ENCODE data around the gene GNG14. TPM values are rescaled to one million over a fixed set of nuclear protein-coding genes. Genes with fewer than 3 reads are reported as not detected.

Gene GNG14
- total RNA-seq, 1 donor from 2014 or later = not detected

GRCh38 chr19:12668932-12669269 lies 18.9 kb upstream of the GNG14 start:
- no peak for TF ChIP-seq CTCF (IDR thresholded peaks at IDR 0.05; ENCODE audit: insufficient read depth, low read length, poor library complexity, severe bottlenecking)
- no peak for DNase-seq (ENCODE audit: low read depth)
- no peaks in the 10 kb centered on the region for H3K27me3 ChIP-seq (ENCODE audit: control insufficient read depth, insufficient read depth, low read length)
- peaks cover 2% of the 10 kb centered on the region for H3K36me3 ChIP-seq (ENCODE audit: control insufficient read depth, insufficient read depth, low read length)
- H3K4me3 ChIP-seq (ENCODE audit: low read depth, low read length) = peak overlapping the region; percentile 71

- Histone ChIP-seq H3K27me3 (ENCODE audit: control insufficient read depth, insufficient read depth, low read length) (no peaks in the 10 kb centered on the region), H3K36me3 (ENCODE audit: control insufficient read depth, insufficient read depth, low read length) (peaks cover 2% of the 10 kb centered on the region), H3K4me3 (ENCODE audit: low read depth, low read length) (peak overlapping the region; percentile 71)
- DNase-seq (ENCODE audit: low read depth) = no peak
- TF ChIP-seq CTCF (IDR thresholded peaks at IDR 0.05; ENCODE audit: insufficient read depth, low read length, poor library complexity, severe bottlenecking) = no peak
Measured at GRCh38 chr19:12669270-12670158, 18.3 kb upstream of the GNG14 start.

GRCh38 chr19:12670159-12670928 lies 17.5 kb upstream of the GNG14 start:
- DNase-seq (ENCODE audit: low read depth) = no peak
- Histone ChIP-seq H3K36me3 (ENCODE audit: control insufficient read depth, insufficient read depth, low read length) (peaks cover 2% of the 10 kb centered on the region), H3K4me3 (ENCODE audit: low read depth, low read length) (peak overlapping the region; percentile 71), H3K27me3 (ENCODE audit: control insufficient read depth, insufficient read depth, low read length) (no peaks in the 10 kb centered on the region)
- no peak for TF ChIP-seq CTCF (IDR thresholded peaks at IDR 0.05; ENCODE audit: insufficient read depth, low read length, poor library complexity, severe bottlenecking)

- no peak for TF ChIP-seq CTCF (IDR thresholded peaks at IDR 0.05; ENCODE audit: insufficient read depth, low read length, poor library complexity, severe bottlenecking)
- no peak overlapping the region for H3K4me3 ChIP-seq (ENCODE audit: low read depth, low read length)
- H3K36me3 ChIP-seq (ENCODE audit: control insufficient read depth, insufficient read depth, low read length) = peaks cover 7% of the 10 kb centered on the region
- no peak for DNase-seq (ENCODE audit: low read depth)
- no peaks in the 10 kb centered on the region for H3K27me3 ChIP-seq (ENCODE audit: control insufficient read depth, insufficient read depth, low read length)
Measured at GRCh38 chr19:12672744-12673143, 15.1 kb upstream of the GNG14 start.

- no peak for DNase-seq (ENCODE audit: low read depth)
- H3K27me3 ChIP-seq (ENCODE audit: control insufficient read depth, insufficient read depth, low read length) = no peaks in the 10 kb centered on the region
- no peak overlapping the region for H3K4me3 ChIP-seq (ENCODE audit: low read depth, low read length)
- peaks cover 8% of the 10 kb centered on the region for H3K36me3 ChIP-seq (ENCODE audit: control insufficient read depth, insufficient read depth, low read length)
- TF ChIP-seq CTCF (IDR thresholded peaks at IDR 0.05; ENCODE audit: insufficient read depth, low read length, poor library complexity, severe bottlenecking) = no peak
Measured at GRCh38 chr19:12675399-12675798, 12.4 kb upstream of the GNG14 start.

All from kidney epithelial cell (primary cell).